ENCODE measurements around the gene KIRREL3.

- TF ChIP-seq POLR2AphosphoS5 (IDR thresholded peaks at IDR 0.05; ENCODE audit: borderline replicate concordance, low read depth, low read length) (no peak), EZH2 (IDR thresholded peaks at IDR 0.05) (no peak), FOXP2 (optimal IDR thresholded peaks at IDR 0.05; ENCODE audit: control extremely low read depth, extremely low read length, insufficient read depth) (no peak)
These were observed 471.5 kb downstream of the KIRREL3 start for GRCh38 chr11:126529037-126529436.

Data from SK-N-MC (cell line).